ENCODE results near the gene CNPY4. TPM values are rescaled to one million over a fixed set of nuclear protein-coding genes. Genes with fewer than 3 reads are reported as not detected.
A peak's percentile ranks its signal among the peaks of the same experiment; 100 is the strongest.

Gene CNPY4
- polyA plus RNA-seq, 3 donors: 4.1 to 16.4 (median 12.1) TPM

DNA sequence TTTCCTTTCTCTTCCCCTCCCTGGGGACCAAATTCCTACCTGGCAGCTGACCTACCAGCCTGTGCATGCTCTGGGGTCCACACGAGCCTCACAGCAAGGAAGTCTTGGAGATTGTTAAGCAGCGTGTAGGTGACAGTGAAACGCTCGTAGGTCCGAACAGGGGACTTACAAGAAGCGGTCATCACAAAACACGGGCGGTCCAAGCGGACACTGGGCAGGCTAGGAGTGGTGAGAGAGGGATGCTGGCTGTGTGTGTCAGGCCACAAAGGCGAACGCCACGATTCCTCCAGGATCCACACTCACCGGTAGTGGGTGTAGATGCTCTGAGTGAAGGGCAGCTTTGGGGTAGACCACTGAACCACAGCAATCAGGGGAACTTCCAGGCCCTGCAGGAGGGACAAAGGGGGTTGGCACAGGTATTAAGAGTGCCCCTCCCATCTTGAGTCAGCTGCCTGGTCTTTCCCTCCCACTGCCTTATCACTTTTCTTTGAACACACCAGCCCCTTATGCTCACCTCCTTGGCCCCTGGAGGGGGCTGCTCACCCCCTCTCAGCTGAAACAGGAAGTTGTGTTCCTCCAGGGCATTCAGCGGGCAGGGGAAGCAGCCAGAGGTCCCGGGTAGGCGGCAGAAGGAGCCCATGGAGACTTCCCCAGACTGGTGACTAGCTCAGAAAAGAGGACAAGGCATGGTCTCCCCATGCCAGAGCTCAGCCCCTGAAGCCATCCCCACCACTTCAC is 37.1 kb downstream of the CNPY4 start:
- no peak overlapping the region for H3K27ac ChIP-seq (ENCODE audit: low read depth, low read length)
- 68 to 83% (median 75%) methylated on average over 16 of the region's 16 CpGs for WGBS, 3 donors

- H3K27ac ChIP-seq (ENCODE audit: low read depth, low read length): no peak overlapping the region
- 66 to 76% (median 73%) methylated on average over 5 of the region's 5 CpGs for WGBS, 3 donors
These were observed 37.6 kb downstream of the CNPY4 start for GRCh38 chr7:100157069-100157333.

GRCh38 chr7:100157334-100158228 is 38.1 kb downstream of the CNPY4 start:
- 16 to 30% (median 26%) methylated on average over 25 to 32 of the region's 32 CpGs for WGBS, 3 donors
- H3K27ac ChIP-seq (ENCODE audit: low read depth, low read length): peak overlapping the region; percentile 18

- WGBS, 3 donors: 0 to 1% (median 1%) methylated on average over 74 to 87 of the region's 87 CpGs
- peak within 1 kb of the TSS; percentile 65 for H3K27ac ChIP-seq (ENCODE audit: low read depth, low read length)
These were observed 39.0 kb downstream of the CNPY4 start, which contains the start of gene TRAPPC14 for GRCh38 chr7:100158229-100159098. TSS of gene TRAPPC14 (minus strand) at chr7:100158723. CDS start at chr7:100158499, 224 bp downstream.

GRCh38 chr7:100159099-100159623 is 39.7 kb downstream of the CNPY4 start:
- no peak overlapping the region for H3K27ac ChIP-seq (ENCODE audit: low read depth, low read length)
- WGBS, 3 donors: 54 to 66% (median 58%) methylated on average over 7 of the region's 7 CpGs

DNA sequence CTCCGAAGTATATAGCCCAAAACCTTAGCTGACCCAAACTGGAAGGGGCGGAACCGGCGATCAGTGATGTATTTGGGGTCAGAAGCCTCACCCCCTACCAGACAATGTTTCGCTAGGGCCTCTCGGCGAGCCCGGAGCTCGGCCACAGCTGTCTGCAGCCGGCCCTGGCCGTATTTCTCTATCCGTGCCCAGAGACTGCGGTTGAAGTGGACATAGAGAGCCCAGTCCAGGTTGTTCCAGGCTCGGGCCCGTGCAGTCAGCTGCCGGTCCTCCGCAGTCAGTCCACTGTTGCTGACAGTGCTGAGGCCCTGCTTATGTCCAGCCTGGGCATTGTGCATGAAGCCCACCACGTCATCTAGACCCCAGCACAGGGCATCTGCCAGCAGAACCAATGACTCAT is 40.6 kb downstream of the CNPY4 start:
- H3K27ac ChIP-seq (ENCODE audit: low read depth, low read length): no peak overlapping the region
- WGBS, 3 donors: 92 to 94% (median 94%) methylated on average over 18 of the region's 18 CpGs

DNA sequence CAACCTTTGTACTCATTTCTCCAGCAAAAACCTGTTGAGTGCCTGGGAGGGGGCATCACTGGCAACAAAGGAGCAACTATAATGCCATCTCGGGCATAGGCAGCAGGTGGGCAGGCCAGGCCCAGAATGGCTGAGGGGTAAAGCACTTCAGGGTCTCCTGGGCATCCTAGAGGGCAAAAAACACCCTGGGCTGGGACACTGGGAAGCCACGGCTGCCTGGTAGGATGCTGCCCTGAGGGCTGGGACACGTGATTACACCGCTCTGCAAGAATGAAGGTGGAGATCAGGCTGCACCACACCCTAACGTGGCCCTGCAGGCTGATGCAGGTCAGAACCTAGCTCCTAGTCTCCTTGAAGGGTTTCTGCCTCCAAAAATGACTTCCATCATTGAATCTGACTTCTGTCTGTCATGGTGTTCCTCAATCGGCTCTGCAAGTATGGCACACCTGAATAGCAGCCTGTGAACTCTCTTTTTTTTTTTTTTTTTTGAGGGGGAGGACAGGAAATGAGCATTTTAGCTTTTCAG is 43.6 kb downstream of the CNPY4 start:
- H3K27ac ChIP-seq (ENCODE audit: low read depth, low read length): no peak overlapping the region
- WGBS, 3 donors: 69 to 76% (median 73%) methylated on average over 6 of the region's 6 CpGs

DNA sequence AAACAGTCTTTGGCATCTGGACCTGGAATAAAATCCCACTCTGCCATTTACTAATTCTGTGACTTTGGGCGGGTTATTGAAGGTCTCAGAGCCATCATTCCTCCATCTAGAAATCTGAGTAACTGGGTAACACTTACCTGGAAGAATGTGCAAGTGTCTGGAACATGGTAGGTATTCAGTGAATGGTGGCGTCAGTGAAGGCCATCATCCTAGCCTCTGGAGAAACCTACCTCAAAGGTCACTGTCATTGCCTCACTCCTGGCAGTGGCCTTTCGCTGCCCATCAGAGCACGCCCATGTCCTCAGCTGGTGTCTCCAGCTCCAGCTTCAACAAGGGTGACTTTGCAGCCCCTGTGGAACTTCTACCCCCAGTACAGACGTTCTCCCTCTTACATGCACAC is 44.4 kb downstream of the CNPY4 start:
- 84 to 94% (median 92%) methylated on average over 5 of the region's 5 CpGs for WGBS, 3 donors
- no peak overlapping the region for H3K27ac ChIP-seq (ENCODE audit: low read depth, low read length)

DNA sequence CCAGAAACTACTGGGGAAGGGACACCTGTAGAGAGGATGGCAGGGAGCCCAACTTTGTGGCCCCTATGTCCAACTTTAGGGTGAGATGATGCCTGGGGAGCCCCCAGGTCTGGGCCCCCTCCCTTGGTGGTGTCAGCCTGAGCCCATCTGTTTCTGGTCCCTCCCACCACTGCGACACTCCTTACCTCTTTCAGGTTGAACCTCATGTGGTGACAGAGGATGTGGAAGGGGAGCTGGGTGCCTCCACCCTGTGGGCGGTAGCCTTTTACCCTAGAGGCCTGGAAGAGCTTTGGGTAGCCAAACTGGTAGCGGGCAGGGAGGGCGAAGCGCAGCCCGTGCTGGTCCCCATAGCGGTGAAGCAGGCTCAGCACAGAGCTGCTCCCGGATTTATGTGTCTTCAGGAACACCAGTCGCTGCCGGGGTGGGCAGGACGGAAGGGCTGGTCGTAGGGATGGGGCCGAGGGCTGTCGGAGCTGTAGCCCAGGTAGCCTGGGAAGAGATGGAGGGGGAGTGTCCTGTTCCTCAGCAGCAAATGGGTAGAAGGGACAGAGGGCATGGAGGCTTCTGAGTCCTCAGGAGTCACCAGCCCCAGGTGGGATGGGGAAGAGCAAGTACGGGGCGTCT is 47.0 kb downstream of the CNPY4 start:
- no peak overlapping the region for H3K27ac ChIP-seq (ENCODE audit: low read depth, low read length)
- 54 to 84% (median 81%) methylated on average over 16 of the region's 16 CpGs for WGBS, 3 donors

DNA sequence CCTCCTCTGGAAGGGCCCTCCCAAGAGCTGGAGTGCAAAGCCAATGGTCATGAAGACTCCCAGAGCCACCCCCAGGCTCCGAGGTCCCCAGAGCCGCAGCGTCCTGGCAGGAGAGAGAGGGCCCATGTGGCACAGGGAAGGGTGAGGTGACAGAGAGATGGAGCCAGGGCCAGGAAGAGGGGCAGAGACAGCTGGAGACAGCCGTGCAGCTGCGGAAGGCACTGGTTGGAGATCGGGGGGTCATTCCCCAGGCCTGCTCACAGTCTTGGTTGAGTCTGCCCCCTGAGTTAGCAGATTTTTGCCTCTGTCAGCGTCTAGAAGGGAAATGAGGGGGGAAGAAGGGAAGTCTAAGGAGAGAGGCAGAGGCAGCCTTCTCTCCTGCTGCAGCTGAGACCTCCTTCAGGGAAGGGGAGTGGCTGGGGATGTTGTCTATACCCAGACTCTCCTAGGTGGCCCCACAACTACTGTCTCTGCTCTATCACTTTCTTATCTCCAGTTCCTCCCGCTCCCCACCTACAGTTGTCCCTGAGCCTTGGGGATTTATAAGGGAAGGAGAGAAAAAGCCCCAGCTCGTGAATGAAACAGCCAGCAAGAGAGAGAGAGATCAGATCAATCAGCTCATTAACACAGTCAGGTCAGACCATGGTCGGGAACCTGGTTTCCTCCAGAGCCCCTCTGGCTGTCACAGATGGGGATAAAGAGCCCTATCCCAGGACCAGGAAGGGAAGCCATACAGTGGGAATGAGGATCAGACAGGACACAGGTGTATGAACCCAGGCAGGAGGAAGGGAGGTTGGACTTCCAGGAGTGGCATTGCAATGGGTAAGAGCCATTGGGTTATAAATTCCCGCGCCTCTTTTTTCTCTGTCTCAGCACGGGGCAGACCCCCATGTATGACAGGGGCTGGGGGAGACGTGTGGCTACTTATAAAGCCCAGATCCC is 47.8 kb downstream of the CNPY4 start:
- WGBS, 3 donors: 31 to 44% (median 32%) methylated on average over 13 to 14 of the region's 14 CpGs
- no peak overlapping the region for H3K27ac ChIP-seq (ENCODE audit: low read depth, low read length)

GRCh38 chr7:100167912-100168323 is 48.5 kb downstream of the CNPY4 start:
- no peak overlapping the region for H3K27ac ChIP-seq (ENCODE audit: low read depth, low read length)
- WGBS, 3 donors: 3 to 4% (median 3%) methylated on average over 11 of the region's 11 CpGs

DNA sequence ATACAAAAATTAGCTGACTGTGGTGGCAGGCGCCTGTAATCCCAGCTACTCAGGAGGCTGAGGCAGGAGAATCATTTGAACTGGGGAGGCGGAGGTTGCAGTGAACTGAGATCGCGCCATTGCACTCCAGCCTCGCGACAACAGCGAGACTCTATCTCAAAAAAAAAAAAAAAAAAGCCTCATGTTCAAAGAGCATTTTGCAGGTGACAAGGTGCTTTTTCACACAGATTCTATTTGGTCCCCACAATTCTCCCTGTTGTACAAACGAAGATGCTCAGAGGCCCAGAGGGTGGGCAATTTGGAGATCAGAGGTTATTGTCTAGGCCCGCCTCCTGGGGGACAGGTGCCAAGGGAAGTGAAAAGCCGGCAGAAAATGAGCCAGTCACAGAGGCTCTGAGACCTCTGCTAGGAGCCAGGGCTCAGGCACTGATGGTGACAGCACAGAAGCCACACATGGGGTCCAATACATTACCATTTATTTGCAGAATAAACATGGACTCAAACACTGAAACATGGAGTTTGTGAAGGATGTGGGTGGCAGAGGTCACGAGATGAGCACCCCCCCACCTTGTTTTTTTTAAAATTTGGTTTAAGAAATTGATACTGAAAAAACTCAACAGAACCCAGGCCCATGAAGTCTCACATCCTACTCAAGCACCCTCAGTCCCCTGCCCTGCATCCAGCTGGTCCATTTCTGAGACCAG is 49.9 kb downstream of the CNPY4 start:
- no peak overlapping the region for H3K27ac ChIP-seq (ENCODE audit: low read depth, low read length)
- WGBS, 3 donors: 75 to 88% (median 86%) methylated on average over 11 of the region's 11 CpGs

DNA sequence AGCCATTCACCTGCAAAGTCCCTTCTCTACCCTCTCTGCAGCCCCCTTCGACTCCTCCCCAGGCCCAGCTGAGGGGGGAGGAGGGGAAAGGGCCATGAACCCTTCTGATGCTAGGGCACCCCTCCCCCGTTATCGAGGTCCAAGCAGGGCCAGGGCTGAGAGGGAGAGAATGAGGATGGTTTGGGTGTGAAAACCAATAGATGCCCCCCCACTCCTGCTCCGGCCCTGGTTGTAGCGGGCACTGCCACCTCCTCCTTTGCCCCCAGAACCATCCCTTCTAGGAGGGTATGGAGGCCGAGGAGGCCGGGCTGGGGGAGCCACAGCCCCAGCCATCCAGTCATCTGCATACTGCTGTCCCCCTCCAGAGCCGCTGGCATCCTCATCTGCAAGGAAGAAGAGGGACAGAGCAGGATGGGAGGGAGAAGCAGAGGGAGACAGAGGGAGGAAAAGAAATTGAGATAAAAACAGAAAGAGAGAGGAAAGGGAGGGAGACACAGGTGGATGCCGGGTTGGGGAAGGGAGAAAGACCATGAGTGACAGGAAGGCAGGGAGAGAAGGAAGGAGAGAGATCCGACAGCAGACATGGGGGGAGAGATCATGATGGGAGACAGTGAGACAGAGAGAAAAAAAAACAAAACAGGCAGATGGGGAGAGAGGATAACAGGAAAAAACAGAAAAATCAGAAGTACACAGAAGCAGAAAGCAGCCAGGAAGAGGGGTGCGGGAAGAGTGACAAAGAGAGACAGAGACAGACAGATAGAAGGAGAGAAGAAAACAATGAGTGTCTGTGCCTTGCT is 50.9 kb downstream of the CNPY4 start:
- WGBS, 3 donors: 75 to 90% (median 88%) methylated on average over 10 to 11 of the region's 11 CpGs
- H3K27ac ChIP-seq (ENCODE audit: low read depth, low read length): no peak overlapping the region

GRCh38 chr7:100171087-100171681 is 51.8 kb downstream of the CNPY4 start:
- WGBS, 3 donors: 5 to 19% (median 14%) methylated on average over 32 to 61 of the region's 61 CpGs
- no peak overlapping the region for H3K27ac ChIP-seq (ENCODE audit: low read depth, low read length)

DNA sequence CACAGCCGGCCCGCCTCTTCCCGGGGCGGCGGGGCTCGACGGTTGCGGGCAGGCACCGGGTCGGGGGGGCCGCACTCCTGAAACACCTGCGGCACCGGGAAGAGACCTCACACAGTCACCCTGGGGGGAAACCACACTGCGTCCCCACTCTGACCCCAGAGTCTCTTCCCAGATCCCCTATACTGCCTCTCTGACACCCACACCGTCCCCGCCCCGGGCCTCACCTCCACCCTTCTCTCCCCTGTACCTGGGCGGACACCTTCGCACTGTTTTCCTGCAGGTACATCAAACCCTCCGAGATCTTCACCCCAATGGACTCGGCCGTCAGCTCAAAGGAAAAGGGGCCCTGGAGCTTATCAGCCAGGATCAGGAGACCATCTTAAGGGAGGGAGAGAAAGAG is 52.4 kb downstream of the CNPY4 start:
- 37 to 47% (median 45%) methylated on average over 9 to 22 of the region's 22 CpGs for WGBS, 3 donors

More for the DNA sequence above, 52.4 kb downstream of the CNPY4 start:
- no peak overlapping the region for H3K27ac ChIP-seq (ENCODE audit: low read depth, low read length)
